Parathyroid adenoma (tissue), 2 donors: ENCODE measurements around the gene MID1.

Source experiments
- H2AFZ ChIP-seq: fragments of 300-600 bp; sonication (generic); one replicate; pipeline ENCODE4 v1.7.0; 2017; ENCODE audit warnings: antibody characterized with exemption, mild to moderate bottlenecking
- H3K27ac ChIP-seq: fragments of 300-600 bp; sonication (generic); one replicate; pipeline ENCODE4 v1.7.0; 2017
- H3K27me3 ChIP-seq: fragments of 300-600 bp; sonication (generic); one replicate; pipeline ENCODE4 v1.7.0; 2017; ENCODE audit warnings: low read length; ENCODE audit not compliant: control insufficient read depth, insufficient read depth
- H3K36me3 ChIP-seq: fragments of 300-600 bp; sonication (generic); one replicate; pipeline ENCODE4 v1.7.0; 2017; ENCODE audit warnings: low read length; ENCODE audit not compliant: control insufficient read depth, insufficient read depth
- H3K4me1 ChIP-seq: fragments of 300-600 bp; sonication (generic); one replicate; pipeline ENCODE4 v1.7.0; 2017; ENCODE audit warnings: control low read depth
- H3K4me2 ChIP-seq: fragments of 300-600 bp; sonication (generic); one replicate; pipeline ENCODE4 v1.7.0; 2017; ENCODE audit warnings: low read length
- H3K4me3 ChIP-seq: fragments of 300-600 bp; sonication (generic); one replicate; pipeline ENCODE4 v1.7.0; 2017; ENCODE audit warnings: low read depth, low read length
- H3K79me2 ChIP-seq: fragments of 300-600 bp; sonication (generic); one replicate; pipeline ENCODE4 v1.7.0; 2017; ENCODE audit warnings: control low read depth
- H3K9ac ChIP-seq: fragments of 300-600 bp; sonication (generic); one replicate; pipeline ENCODE4 v1.7.0; 2017; ENCODE audit warnings: mild to moderate bottlenecking
- H3K9me3 ChIP-seq: fragments of 300-600 bp; sonication (generic); one replicate; pipeline ENCODE4 v1.7.0; 2017; ENCODE audit warnings: low read length; ENCODE audit not compliant: control insufficient read depth
- TF ChIP-seq, protein P1 (sequence below): fragments of 300-600 bp; sonication (generic); IDR thresholded peaks from one replicate; pipeline ENCODE4 v1.7.0; 2017; ENCODE audit warnings: antibody characterized with exemption, mild to moderate bottlenecking
- donor health status: primary hyperparathyroidism.

MID1 gene, protein sequence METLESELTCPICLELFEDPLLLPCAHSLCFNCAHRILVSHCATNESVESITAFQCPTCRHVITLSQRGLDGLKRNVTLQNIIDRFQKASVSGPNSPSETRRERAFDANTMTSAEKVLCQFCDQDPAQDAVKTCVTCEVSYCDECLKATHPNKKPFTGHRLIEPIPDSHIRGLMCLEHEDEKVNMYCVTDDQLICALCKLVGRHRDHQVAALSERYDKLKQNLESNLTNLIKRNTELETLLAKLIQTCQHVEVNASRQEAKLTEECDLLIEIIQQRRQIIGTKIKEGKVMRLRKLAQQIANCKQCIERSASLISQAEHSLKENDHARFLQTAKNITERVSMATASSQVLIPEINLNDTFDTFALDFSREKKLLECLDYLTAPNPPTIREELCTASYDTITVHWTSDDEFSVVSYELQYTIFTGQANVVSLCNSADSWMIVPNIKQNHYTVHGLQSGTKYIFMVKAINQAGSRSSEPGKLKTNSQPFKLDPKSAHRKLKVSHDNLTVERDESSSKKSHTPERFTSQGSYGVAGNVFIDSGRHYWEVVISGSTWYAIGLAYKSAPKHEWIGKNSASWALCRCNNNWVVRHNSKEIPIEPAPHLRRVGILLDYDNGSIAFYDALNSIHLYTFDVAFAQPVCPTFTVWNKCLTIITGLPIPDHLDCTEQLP

DNA sequence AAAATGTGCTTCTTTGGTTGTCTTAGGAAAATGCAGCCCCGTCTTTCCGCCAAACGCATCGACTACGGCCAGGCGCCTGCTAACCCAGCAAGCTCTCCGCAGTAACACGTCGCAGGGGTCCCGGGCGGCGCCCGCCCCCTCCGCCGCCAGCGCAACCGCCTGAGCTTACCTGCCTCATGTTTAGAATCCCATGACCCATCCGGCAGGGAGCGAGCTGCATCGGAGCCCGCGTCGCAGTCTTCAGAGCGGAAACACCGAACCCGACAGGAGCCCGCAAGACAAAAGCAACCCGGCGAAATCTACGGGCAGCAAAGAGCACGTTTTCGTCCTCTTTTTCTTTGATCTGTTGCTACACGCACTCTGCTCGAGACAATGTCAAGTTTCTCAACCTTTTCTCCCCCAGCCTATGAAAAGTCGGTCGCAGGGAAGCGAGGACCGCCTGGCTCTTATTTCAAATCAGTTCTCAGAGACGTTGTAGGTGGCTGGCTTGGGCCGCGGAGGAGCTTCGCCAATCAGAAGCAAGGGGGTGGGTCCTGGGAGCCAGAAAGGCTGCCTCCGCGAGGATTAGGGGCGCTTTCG lies at the start of gene MID1:
MID1 (minus strand) TSS at position 465 of the 579 bp plus-strand sequence. CDS start 53,038 bp downstream, outside the sequence.
- no peaks in the 10 kb centered on the region for H3K9me3 ChIP-seq
- no peak within 1 kb of the TSS for H3K9ac ChIP-seq
- no peaks in the 10 kb centered on the region for H3K36me3 ChIP-seq
- no peaks in the 10 kb centered on the region for H3K4me1 ChIP-seq
- H3K27me3 ChIP-seq: no peaks in the 10 kb centered on the region
- peak within 1 kb of the TSS; percentile 71 for H3K4me2 ChIP-seq
- H2AFZ ChIP-seq: peak within 1 kb of the TSS; percentile 79
- H3K27ac ChIP-seq: peak within 1 kb of the TSS; percentile 65
- H3K4me3 ChIP-seq: peak within 1 kb of the TSS; percentile 53
- no peaks in the 10 kb centered on the region for H3K79me2 ChIP-seq
- TF ChIP-seq, protein P1, sequence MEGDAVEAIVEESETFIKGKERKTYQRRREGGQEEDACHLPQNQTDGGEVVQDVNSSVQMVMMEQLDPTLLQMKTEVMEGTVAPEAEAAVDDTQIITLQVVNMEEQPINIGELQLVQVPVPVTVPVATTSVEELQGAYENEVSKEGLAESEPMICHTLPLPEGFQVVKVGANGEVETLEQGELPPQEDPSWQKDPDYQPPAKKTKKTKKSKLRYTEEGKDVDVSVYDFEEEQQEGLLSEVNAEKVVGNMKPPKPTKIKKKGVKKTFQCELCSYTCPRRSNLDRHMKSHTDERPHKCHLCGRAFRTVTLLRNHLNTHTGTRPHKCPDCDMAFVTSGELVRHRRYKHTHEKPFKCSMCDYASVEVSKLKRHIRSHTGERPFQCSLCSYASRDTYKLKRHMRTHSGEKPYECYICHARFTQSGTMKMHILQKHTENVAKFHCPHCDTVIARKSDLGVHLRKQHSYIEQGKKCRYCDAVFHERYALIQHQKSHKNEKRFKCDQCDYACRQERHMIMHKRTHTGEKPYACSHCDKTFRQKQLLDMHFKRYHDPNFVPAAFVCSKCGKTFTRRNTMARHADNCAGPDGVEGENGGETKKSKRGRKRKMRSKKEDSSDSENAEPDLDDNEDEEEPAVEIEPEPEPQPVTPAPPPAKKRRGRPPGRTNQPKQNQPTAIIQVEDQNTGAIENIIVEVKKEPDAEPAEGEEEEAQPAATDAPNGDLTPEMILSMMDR: no peak

DNA sequence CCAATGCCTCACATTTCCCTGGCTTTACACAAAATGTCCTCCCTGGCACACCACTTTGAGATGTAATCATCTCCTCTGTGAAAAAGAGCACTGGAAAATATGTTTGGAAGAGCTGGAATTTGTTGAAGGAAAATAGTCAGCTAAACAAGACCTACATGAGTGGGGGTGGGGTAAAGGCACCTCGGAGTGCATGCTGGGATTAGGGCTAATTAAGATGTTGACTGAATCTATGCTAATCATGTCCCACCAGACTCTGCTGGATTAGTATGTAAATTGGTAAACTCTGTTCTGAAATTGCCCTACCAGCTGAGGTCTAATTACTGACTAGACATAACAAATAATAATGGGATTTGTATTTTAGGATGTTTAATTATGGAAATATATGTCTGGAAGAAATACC lies 46.8 kb upstream of the MID1 start:
- Histone ChIP-seq H3K4me3 (no peak overlapping the region), H3K79me2 (no peaks in the 10 kb centered on the region), H3K4me2 (no peak overlapping the region), H3K9ac (no peak overlapping the region), H2AFZ (no peak overlapping the region), H3K27me3 (no peaks in the 10 kb centered on the region), H3K27ac (no peak overlapping the region), H3K36me3 (no peaks in the 10 kb centered on the region), H3K9me3 (no peaks in the 10 kb centered on the region), H3K4me1 (no peaks in the 10 kb centered on the region)
- TF ChIP-seq, protein P1: no peak

DNA sequence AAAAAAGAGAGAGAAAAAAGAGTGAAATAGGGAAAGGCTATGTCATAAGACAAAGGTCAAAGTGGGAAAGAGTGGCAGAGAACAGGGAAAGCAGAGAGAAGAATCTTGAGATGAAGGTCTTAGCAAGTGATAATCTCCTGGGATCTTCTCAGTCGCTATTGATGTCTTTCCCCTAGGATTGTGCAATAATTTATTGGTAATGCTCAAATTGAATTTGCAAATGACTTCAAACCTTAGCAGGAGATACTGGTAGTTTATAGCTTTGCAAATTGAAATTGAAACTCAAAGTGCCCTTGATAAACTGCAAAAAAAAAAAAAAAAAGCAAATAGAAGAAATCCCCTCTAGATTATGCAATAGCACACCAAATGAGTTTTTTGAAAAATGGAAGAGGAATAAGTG lies 45.7 kb upstream of the MID1 start:
- no peaks in the 10 kb centered on the region for H3K79me2 ChIP-seq
- H3K36me3 ChIP-seq: no peaks in the 10 kb centered on the region
- H2AFZ ChIP-seq: no peak overlapping the region
- no peak overlapping the region for H3K4me3 ChIP-seq
- no peak overlapping the region for H3K4me2 ChIP-seq
- H3K27me3 ChIP-seq: no peaks in the 10 kb centered on the region
- no peaks in the 10 kb centered on the region for H3K9me3 ChIP-seq
- no peak overlapping the region for H3K9ac ChIP-seq
- TF ChIP-seq, protein P1: no peak
- no peaks in the 10 kb centered on the region for H3K4me1 ChIP-seq
- no peak overlapping the region for H3K27ac ChIP-seq

DNA sequence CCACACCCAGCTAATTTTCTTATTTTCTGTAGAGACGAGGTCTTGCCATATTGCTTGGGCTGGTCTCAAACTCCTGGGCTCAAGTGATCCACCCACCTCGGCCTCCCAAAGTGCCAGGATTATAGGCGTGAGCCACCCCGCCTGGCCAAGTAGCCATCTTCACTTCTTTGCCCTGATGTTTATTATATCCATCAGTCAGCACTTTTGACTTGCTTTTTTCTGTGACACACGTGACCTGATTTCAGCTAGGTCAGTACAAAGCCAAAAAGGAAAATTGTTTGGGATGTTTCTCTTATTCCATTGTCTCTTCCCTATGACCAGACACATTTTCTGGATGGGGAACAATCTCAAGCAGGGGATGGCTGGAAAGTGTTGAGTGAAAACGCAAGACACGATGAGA lies 45.3 kb upstream of the MID1 start:
- H3K9ac ChIP-seq: no peak overlapping the region
- no peaks in the 10 kb centered on the region for H3K79me2 ChIP-seq
- no peaks in the 10 kb centered on the region for H3K9me3 ChIP-seq
- H3K4me3 ChIP-seq: no peak overlapping the region
- H3K4me2 ChIP-seq: no peak overlapping the region
- H3K4me1 ChIP-seq: no peaks in the 10 kb centered on the region
- no peaks in the 10 kb centered on the region for H3K36me3 ChIP-seq
- no peak overlapping the region for H2AFZ ChIP-seq
- no peaks in the 10 kb centered on the region for H3K27me3 ChIP-seq
- H3K27ac ChIP-seq: no peak overlapping the region
- TF ChIP-seq, protein P1: no peak
